Astrocyte (in vitro differentiated cells and primary cell): ENCODE data around the gene PM20D2. TPM values are rescaled to one million over a fixed set of nuclear protein-coding genes. Genes with fewer than 3 reads are reported as not detected.

Experiments
- DNase-seq: peaks from one replicate; pipeline ENCODE4 v3.0.0-alpha.2; 2010; ENCODE audit warnings: low read depth
- FAIRE-seq: peaks from 2 replicates; lab custom pipeline; 2011; peaks lifted over from hg19 to GRCh38; lab: Jason Lieb, UNC
- H2AFZ ChIP-seq: 2 replicates; pipeline ENCODE4 v1.6.0; 2012; ENCODE audit warnings: low read depth, low read length, inconsistent platforms
- H3K27ac ChIP-seq: 2 replicates; pipeline ENCODE4 v1.5.1; 2011; ENCODE audit warnings: low read depth, low read length, inconsistent platforms
- H3K27me3 ChIP-seq: 2 replicates; pipeline ENCODE4 v1.6.0; 2011; ENCODE audit warnings: low read length, inconsistent platforms; ENCODE audit not compliant: insufficient read depth
- H3K36me3 ChIP-seq: 2 replicates; pipeline ENCODE4 v1.5.1; 2011; ENCODE audit warnings: low read length, inconsistent platforms; ENCODE audit not compliant: insufficient read depth
- H3K4me1 ChIP-seq: 2 replicates; pipeline ENCODE4 v1.5.1; 2011; ENCODE audit warnings: low read length, inconsistent platforms; ENCODE audit not compliant: insufficient read depth
- H3K4me2 ChIP-seq: 2 replicates; pipeline ENCODE4 v1.6.0; 2012; ENCODE audit warnings: low read length, inconsistent platforms
- H3K4me3 ChIP-seq: 2 replicates; pipeline ENCODE4 v1.5.1; 2011; ENCODE audit warnings: low read depth, mild to moderate bottlenecking, low read length, inconsistent platforms; ENCODE audit not compliant: insufficient read depth
- H3K79me2 ChIP-seq: 2 replicates; pipeline ENCODE4 v1.6.0; 2012; ENCODE audit warnings: mild to moderate bottlenecking, low read length, inconsistent platforms; ENCODE audit not compliant: insufficient read depth
- H3K9ac ChIP-seq: 2 replicates; pipeline ENCODE4 v1.6.0; 2012; ENCODE audit warnings: mild to moderate bottlenecking, low read length, inconsistent platforms
- H3K9me3 ChIP-seq: 2 replicates; pipeline ENCODE4 v1.5.1; 2012; ENCODE audit warnings: low read depth, mild to moderate bottlenecking, low read length, inconsistent platforms; ENCODE audit not compliant: insufficient read depth
- H4K20me1 ChIP-seq: 2 replicates; pipeline ENCODE4 v1.6.0; 2012; ENCODE audit warnings: low read length, inconsistent platforms; ENCODE audit not compliant: insufficient read depth
- H3K27ac Mint-ChIP-seq: one replicate; pipeline ENCODE4 v1.8.0; 2021; ENCODE audit warnings: mild to moderate bottlenecking, mixed read lengths; ENCODE audit not compliant: unreplicated experiment
- H3K27me3 Mint-ChIP-seq: one replicate; pipeline ENCODE4 v1.8.0; 2021; ENCODE audit warnings: low read depth, mixed read lengths; ENCODE audit not compliant: unreplicated experiment
- H3K36me3 Mint-ChIP-seq: one replicate; pipeline ENCODE4 v1.8.0; 2021; ENCODE audit warnings: low read depth, mixed read lengths; ENCODE audit not compliant: unreplicated experiment
- H3K4me1 Mint-ChIP-seq: one replicate; pipeline ENCODE4 v1.8.0; 2021; ENCODE audit warnings: low read depth, mixed read lengths; ENCODE audit not compliant: unreplicated experiment
- H3K4me3 Mint-ChIP-seq: one replicate; pipeline ENCODE4 v1.8.0; 2021; ENCODE audit warnings: mild to moderate bottlenecking, moderate library complexity, mixed read lengths; ENCODE audit not compliant: unreplicated experiment
- H3K9me3 Mint-ChIP-seq: one replicate; pipeline ENCODE4 v1.8.0; 2021; ENCODE audit warnings: mild to moderate bottlenecking, mixed read lengths; ENCODE audit not compliant: unreplicated experiment
- CTCF ChIP-seq: IDR thresholded peaks from 2 replicates; pipeline ENCODE4 v1.5.1; 2011; ENCODE audit warnings: low read depth, mild to moderate bottlenecking, inconsistent platforms, low read length, moderate library complexity; ENCODE audit not compliant: insufficient read depth
- EZH2 ChIP-seq: IDR thresholded peaks from 2 replicates; pipeline ENCODE4 v1.6.1; 2012; ENCODE audit warnings: mild to moderate bottlenecking, low read length, inconsistent platforms; ENCODE audit not compliant: insufficient read depth
- total RNA-seq: library from RNA; stranded (reverse); gene quantifications from 2 replicates; pipeline ENCODE4 v1.2.1, GENCODE V29; 2021

Gene PM20D2
- total RNA-seq, 1 donor from 2014 or later = 10.4 TPM

GRCh38 chr6:89160331-89161092 is 14.7 kb downstream of the PM20D2 start:
- Mint-ChIP-seq H3K4me1 (no peaks in the 10 kb centered on the region), H3K27ac (no peak overlapping the region), H3K9me3 (no peaks in the 10 kb centered on the region), H3K36me3 (peaks cover 4% of the 10 kb centered on the region), H3K4me3 (no peak overlapping the region), H3K27me3 (no peaks in the 10 kb centered on the region)
- no peak for TF ChIP-seq EZH2
- TF ChIP-seq CTCF = no peak
- DNase-seq = no peak
- H2AFZ ChIP-seq = no peak overlapping the region
- H3K4me2 ChIP-seq = no peak overlapping the region
- no peaks in the 10 kb centered on the region for H3K27me3 ChIP-seq
- H3K79me2 ChIP-seq = no peaks in the 10 kb centered on the region
- FAIRE-seq = no peak
- H4K20me1 ChIP-seq = peaks cover 4% of the 10 kb centered on the region
- no peaks in the 10 kb centered on the region for H3K4me1 ChIP-seq
- H3K9ac ChIP-seq = no peak overlapping the region
- no peak overlapping the region for H3K27ac ChIP-seq
- no peaks in the 10 kb centered on the region for H3K9me3 ChIP-seq
- no peaks in the 10 kb centered on the region for H3K36me3 ChIP-seq
- H3K4me3 ChIP-seq = no peak overlapping the region

- Histone ChIP-seq H2AFZ (no peak overlapping the region), H3K79me2 (no peaks in the 10 kb centered on the region), H3K4me3 (no peak overlapping the region), H3K9ac (no peak overlapping the region), H3K9me3 (no peaks in the 10 kb centered on the region), H3K4me2 (no peak overlapping the region), H3K27me3 (no peaks in the 10 kb centered on the region), H3K4me1 (no peaks in the 10 kb centered on the region), H4K20me1 (peaks cover 4% of the 10 kb centered on the region), H3K27ac (no peak overlapping the region), H3K36me3 (no peaks in the 10 kb centered on the region)
- Mint-ChIP-seq H3K27me3 (no peaks in the 10 kb centered on the region), H3K4me1 (no peaks in the 10 kb centered on the region), H3K9me3 (no peaks in the 10 kb centered on the region), H3K36me3 (peaks cover 4% of the 10 kb centered on the region), H3K4me3 (no peak overlapping the region), H3K27ac (no peak overlapping the region)
- peak; percentile 54 for DNase-seq
- no peak for FAIRE-seq
- TF ChIP-seq CTCF (no peak), EZH2 (no peak)
Observed at GRCh38 chr6:89161326-89162046, 15.6 kb downstream of the PM20D2 start.

- no peak overlapping the region for H3K27ac Mint-ChIP-seq
- H3K9me3 Mint-ChIP-seq = no peaks in the 10 kb centered on the region
- H3K27me3 ChIP-seq = no peaks in the 10 kb centered on the region
- DNase-seq = no peak
- H3K27me3 Mint-ChIP-seq = no peaks in the 10 kb centered on the region
- H2AFZ ChIP-seq = no peak overlapping the region
- H3K4me3 Mint-ChIP-seq = no peak overlapping the region
- no peak overlapping the region for H3K27ac ChIP-seq
- TF ChIP-seq CTCF (no peak), EZH2 (no peak)
- FAIRE-seq = no peak
- peaks cover 4% of the 10 kb centered on the region for H4K20me1 ChIP-seq
- no peak overlapping the region for H3K4me3 ChIP-seq
- H3K9ac ChIP-seq = no peak overlapping the region
- H3K9me3 ChIP-seq = no peaks in the 10 kb centered on the region
- H3K36me3 ChIP-seq = no peaks in the 10 kb centered on the region
- no peaks in the 10 kb centered on the region for H3K4me1 ChIP-seq
- peaks cover 4% of the 10 kb centered on the region for H3K36me3 Mint-ChIP-seq
- H3K4me1 Mint-ChIP-seq = no peaks in the 10 kb centered on the region
- H3K79me2 ChIP-seq = no peaks in the 10 kb centered on the region
- H3K4me2 ChIP-seq = no peak overlapping the region
Observed at GRCh38 chr6:89162047-89162371, 16.2 kb downstream of the PM20D2 start.
